HG03571 (cell line): ENCODE data around the gene STK35.

ENCODE experiments used
- ATAC-seq: cut with Tn5 transposase; IDR thresholded peaks from one replicate; pipeline ENCODE4 v1.9.1; 2021; ENCODE audit not compliant: unreplicated experiment

STK35 gene

DNA sequence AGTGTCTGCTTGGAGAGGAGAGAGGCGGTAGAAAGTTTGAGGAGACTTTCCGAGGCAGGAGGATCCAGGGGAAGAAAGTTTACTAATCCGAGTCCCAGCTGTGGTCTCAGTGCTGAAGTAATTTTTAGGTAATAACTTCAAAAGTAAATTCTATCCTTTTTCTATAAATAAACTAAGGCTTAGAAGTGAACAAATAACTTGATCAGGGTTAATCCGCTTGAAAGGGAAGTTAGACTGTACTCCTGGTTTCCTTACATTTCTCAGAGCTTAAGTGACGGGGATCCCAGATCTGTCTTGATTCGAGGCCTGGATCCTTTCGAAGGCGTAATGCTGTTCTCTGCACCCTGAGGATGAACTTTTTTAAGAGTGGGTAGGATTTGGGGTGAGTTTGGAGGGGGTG lies 2.6 kb downstream of the STK35 start:
- no peak for ATAC-seq

DNA sequence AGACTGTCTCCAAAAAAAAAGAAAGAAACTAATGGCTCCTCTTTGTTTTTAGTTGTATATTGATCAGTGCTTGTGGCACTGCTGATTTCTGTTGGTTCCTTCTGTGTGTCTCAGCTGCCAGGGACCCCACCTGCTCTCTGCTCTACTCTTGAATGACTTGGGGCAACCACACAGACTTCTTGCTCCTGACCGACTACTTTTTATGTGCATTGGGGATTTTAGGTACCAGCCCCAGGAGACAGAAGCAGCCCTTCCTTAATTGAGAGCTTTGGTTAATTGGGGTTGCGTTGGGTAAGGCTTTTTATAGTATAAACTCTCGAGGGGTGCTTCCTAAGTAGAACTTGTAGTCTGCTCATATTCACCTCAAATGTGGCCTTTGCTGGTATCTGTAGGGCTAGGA lies 6.9 kb downstream of the STK35 start:
- ATAC-seq = no peak

DNA sequence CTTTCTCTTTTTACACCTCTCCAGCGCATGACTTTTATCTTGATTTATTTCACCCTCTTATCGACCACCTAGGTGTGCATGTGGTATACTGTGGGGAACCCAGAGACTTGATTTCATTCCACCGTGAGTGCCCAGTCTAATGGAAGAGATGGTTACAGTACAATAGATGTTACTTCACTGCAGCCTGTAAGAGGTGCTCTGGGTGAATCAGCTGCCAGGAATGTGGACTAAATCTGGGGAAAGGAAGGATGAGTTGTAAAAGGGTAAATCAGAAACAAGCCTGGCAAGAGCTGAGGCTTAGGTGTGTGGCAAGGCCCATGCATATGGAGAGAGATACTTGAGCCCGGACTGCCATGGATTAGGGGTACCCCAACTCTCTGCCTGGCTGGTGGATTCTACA lies 7.4 kb downstream of the STK35 start:
- ATAC-seq = no peak

DNA sequence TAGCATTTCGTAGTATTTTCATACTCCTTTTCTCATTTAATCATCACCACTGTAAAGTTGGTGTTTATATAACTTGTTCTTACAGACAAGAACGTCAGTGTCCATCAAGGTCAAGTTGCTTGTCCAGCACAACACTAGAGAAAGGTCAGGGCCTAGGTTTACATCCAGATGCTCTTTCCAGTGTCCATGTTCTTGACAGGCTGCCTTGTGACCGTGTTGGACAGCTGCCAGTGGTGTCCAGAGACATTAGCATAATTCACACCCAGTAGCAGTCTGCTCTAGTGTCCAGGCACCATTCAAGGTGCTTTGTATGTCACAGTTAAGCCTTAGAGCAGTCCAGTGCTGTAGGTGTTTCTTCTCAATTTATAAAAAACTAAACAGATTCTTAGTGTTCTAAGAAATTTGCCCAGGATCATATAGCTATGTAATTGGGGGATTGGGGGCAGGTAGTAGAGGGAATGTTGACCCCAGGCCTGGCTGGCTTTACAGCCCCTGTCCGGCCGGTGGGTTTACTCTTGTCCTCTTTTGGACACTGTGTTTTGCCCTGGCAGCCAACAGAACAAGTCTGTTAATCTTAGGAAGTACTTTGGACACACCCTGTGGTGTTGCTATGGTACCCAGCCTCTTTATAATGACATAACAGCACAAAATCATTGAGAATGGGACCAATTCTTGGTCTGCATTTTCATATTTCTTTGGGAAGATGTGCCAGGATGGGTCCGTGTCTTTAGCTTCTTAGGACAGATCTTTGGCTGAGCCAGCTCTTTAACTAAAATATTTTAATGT lies 8.0 kb downstream of the STK35 start:
- ATAC-seq = no peak

DNA sequence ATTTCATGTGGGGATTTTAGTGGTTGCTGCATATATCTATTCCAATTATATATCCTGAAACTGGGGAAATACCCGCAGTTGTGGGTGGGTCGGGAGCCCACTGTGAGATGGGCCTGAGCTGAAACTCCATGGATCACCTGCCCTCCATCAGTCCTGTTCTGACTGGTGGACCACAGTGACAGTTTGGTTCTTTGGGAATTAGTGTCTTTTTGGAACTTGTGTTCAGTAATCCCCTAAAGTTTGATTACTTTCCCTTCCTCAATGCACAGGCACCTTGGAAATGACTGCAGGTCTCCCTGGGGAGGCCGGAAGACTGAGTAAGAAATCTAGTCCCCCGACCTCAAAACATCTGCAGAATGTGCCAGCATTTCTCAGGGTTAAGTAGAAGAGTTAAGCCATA lies 11.3 kb downstream of the STK35 start:
- no peak for ATAC-seq

DNA sequence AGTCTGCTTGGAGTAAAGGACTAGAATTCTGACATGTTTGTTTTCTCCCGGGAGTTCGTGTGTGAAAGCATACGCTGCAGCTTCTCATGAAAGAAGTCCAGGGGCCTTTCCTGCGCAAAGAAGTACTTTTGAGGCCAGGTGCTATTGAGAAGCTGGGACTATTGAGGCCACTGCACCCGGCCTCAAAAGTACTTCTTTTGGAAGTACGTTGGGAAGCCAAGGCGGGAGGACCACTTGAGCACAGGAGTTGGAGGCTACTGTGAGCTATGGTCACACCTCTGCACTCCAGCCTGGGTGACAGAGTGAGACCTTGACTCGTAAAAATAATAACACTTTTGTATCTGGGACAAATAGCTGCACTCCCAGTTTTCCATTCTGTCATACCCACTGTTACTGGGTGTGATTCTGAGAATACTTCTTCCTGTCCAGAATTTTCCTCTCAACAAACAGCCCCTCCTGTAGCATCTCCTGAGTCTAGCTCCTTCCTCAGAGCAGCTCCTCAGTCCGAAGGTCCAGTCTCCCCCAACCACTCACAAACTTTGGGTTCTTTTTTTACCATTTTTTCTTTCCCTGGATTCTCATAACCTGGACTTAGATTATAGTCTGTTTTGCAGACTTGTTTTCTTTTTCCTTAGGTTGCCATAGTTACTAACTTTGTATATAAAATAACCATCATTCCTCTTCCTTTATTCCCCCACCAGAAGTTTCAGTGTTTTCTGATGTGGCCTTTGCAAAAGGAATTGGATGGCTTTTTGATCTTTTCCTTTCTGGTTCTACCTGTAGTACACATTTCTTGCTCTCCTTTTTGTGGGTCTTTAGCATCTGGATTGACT lies 12.7 kb downstream of the STK35 start:
- ATAC-seq = no peak

DNA sequence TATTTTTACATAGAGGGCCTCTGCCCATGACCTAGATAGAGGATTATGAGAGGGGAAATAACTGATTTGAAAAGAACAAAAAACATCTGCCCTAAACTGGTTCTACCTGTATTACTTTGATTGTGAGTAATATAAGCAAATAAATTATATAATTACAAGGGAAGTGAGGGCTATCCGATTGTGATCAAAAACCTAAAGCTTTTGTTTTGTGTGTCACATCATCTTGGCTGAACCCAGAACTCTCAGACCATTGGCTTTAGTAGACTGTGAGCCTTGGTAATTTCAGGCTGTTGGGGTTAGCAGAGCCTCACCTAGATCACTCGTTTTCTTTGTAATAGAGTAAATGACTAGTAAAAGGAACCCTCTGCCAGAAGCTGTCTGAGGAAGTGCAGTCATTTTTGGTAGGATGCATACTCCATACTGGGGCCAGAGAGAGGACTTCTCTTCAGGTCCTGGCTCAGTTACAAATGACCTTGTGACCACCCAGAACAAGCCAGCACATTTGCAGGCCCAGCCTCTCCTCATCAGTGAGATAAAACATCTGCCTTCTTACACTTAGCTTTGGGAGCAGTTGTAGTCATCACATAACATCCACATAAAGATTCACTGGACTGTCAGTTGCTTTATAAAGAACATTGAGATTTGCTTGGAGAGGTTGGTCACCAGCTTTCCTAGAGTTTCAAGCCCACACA lies 13.5 kb downstream of the STK35 start:
- no peak for ATAC-seq

DNA sequence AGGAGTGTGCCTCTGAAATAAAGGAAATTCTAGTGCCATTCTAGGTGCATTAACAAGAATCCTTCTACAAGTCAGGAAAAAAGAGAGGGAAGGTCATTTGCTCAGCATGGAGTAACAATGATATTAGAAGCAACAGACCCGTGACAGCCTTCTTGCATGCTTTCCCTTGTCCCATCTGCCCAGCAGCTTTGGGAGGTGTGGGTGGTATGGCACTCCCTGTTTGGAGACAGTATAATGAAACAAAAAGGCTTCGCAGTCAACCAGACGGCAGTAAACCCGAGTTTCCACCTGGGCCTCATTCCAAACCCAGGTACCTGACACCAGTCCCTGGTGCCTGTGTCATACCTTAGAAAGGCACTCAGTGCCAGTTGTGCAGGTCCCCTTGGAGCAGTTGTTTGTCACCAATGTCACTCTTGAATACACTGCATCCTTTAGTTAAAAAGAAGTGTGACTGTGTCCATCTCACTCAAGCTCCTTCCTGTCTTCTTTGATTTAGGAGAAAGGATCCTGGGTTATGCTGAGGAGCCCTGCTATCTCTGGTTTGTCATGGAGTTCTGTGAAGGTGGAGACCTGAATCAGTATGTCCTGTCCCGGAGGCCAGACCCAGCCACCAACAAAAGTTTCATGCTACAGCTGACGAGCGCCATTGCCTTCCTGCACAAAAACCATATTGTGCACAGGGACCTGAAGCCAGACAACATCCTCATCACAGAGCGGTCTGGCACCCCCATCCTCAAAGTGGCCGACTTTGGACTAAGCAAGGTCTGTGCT lies 14.7 kb downstream of the STK35 start:
- no peak for ATAC-seq

DNA sequence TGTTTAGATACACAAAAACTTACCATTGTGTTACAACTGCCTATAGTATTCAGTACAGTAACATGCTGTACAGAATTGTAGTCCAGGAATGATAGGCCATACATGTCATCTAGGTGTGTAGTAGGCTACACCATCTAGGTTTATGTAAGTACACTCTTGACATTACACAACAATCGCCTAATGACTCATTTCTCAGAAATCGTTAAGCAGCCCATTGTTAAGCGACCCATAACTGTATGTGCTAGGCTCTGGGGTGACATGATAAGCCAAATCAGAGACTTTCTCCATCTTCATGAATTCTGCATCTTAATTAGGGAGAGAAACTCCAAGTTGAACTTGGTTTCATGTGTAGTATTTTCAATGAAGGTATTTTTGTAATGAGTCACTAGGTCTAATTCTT lies 17.2 kb downstream of the STK35 start:
- no peak for ATAC-seq

DNA sequence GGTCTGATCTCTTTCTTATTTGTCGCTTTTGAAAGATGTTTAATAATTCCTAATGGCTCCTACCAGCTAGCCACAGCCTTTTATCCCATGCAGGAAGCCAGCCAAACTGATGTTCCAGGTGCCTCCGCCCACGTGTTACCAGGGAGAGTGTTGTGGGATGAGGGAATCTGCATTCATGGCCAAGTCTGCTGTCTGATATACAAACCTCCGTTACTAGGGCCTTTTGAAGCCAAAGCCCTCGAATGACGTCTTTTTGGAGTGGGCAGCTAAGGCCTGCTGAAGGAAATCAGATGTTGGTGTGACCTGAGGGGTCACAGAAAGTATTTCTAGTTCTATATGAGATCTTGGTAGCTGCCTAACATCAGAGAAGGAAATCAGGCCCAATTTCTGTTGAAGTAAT lies 21.3 kb downstream of the STK35 start:
- ATAC-seq = no peak

DNA sequence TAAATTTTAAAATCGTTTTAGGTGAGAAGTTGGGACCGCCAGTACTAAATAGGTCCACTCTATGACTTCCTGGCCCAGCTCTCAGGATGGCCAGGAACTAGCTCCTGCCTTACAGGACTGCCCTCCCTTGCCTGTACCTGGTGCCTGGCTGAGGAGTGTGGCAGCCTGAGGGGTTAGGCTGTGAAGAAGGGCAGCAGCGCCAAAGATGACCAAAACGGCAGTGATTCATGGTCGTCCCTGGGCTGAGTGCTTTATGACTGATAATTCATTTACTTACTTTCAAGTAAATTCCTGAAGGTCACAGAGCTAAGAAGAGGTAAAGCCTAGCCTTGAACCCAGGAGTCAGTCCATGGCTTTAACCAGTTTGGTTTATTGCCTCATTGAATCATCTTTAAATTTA lies 22.1 kb downstream of the STK35 start:
- no peak for ATAC-seq

DNA sequence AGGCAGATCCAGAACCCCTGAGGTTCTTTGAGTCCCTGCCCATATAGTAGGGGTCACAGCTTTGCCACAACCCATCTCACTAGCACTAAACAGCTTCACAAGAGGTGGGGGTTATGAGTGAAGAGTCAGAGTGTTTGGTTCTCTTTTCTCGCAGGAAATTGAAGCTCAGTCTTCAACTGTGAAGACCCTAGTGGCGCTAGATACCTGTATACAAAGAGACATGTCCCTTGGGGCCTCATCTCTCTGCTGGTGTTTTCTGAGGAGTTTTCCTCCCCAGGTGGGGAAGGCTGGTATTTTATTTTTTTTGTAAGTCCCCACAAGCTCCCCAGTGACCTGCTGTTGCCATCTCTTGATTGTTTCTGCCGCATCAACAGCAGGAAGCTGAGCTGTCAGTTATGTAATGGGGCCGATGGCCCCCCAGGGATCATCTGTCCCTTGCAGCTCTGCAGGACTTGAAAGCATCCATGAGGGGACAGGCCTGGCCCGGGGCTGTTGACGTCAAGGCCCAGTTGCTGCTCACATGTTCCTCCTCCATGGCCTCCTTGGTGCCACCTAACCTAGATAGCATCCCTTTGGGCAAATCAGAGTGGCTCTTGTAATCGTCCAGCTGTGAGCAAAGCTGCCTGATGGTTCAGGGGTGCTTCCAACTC lies 23.1 kb downstream of the STK35 start:
- no peak for ATAC-seq

DNA sequence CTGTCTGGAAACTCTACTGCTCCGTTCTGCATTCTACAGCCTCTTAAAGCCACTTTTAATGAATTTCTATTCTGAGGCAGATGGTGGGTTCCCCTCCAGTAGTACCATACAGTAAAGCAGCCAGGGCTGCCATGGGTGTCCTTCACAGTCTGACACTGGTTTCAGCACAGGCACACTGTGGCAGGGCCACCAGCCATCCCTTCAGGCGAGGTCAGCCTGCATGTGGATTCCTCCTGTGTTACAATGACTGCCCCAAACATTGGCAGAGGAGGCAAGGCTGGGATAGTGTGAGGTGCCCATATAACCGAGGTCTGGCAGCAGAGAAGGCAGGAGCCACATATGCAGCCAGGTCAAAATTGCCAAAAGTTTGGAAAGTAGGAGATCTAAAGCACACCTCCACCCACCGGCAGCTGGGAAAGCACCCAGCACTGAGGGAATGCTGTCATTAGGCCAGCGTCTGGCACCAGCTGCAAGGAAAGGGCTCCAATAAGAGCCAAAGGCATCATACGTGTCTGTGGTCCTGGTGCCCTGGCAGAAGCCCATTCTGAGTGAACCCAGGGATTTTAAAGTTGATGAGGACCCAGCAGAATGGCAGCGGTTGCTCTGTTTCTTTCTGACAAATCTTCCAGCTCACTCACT lies 24.0 kb downstream of the STK35 start:
- no peak for ATAC-seq

DNA sequence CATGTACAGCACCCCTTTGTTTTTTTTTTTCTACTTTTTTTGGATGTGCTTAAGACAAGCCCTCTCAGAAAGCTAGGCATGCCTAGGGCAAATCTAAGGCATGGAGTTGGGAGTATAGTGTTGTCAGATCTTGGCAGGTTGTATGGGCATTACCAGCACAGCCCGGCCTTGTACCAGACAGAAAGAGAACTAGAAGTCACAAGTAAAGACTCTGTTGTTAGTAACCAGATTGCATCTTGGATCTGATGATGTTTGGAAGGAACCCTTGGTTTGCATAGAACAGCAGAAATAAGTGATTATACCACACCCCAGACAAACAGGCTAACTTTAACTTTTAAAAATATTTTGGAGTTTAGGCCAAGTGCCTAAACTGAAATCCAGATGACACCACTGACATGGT lies 25.6 kb downstream of the STK35 start:
- no peak for ATAC-seq

DNA sequence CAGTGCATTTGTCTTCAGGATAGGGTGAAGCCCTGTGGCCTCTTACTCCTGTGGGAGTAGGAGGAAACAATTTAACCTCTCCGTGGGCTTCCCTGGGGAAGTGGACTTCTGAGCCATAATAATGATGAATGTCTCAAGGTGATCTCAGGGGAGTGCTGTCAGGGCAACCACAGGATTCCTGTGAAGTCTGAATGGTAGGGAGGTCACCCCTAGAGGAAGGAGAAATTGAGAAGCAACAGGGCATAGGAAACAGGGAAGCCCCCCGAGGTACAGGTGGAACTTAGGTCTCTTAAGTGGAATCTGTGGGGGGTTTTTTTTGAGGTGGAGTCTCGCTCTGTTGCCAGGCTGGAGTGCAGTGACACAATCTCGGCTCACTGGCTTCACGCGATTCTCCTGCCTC lies 26.9 kb downstream of the STK35 start:
- no peak for ATAC-seq

DNA sequence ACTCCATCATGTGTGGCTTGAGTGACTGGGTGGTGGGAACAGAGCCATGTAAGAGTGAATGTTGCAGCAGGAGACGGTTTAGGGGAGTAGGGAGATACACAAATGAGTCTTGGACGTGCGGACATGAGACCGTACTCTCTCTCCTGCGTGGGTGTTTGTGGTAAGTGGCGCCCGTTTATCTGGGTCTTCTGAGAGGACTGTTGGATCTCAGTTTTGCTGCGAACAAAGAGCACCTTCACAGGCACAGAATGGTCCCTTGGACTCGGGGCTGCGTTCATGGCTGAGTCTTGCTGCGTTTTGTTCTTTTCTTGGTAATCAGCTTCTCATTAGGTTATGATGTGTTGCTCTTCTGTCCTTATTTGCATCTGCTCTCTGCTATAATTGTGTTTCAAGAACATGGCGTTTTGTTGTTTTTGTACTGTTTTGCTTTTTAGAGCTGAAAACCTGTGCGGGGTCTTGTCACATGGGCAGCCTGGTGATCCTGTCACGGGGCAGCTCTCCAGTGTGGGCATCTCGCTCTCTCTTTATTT lies 28.5 kb downstream of the STK35 start:
- ATAC-seq = no peak

DNA sequence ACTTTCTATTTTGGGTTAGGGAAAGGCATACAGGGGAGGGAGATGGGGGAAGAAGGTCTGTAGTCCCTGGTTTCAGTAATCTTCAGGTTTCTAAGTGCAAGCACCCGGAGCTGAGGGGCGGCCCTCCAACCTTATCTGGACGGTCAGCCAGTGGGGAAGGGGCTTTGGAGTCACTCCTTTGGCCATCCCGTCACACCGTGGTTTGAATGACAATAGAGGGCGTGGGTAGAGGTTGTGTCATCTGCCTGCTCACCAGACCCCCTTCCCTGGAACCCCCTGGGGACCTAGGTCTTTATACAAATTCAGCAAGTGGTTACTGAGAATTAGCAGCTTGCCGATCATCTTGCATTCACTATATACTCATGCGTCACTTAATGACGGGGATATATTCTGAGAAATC lies 29.1 kb downstream of the STK35 start:
- no peak for ATAC-seq

DNA sequence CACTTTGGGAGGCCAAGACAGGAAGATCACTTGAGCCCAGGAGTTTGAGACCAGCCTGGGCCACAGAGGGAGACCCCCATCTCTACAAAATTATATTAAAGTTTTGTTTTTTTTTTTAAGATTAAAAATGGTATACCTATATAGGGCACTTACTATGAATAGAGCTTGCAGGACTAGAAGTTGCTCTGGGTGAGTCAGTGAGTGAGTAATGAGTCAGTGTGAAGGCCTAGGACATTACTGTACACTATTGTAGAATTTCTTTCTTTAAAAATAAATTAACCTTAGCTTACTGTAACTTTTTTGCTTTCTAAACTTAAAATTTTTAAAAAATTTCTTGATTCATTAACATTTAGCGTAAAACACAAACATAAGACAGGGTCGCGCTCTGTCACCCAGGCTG lies 29.7 kb downstream of the STK35 start:
- no peak for ATAC-seq

DNA sequence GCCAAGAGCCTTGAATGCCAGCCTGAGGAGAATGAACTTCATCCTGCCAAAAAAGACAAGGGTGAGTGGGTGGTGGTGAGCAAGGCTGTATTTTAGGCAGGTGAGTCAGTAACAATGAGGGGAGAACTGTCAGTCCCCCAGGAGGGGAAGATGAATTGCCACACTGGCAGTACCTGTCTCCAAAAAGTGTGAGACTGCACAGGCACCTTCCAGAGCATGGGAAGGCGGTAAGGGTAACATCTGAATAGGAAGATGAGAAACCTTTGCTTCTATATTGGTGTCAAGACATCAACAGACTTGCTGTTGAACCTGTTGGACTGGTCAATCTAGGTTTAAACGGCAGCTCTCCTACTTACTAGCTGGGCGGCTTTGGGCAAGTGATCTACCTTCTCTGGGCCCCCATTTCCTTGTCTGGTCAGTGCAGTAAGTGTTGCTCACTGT lies 30.9 kb downstream of the STK35 start:
- no peak for ATAC-seq
